Pancreas (tissue), 10 donors: ENCODE measurements around the gene KREMEN1. TPM values are rescaled to one million over a fixed set of nuclear protein-coding genes. Genes with fewer than 3 reads are reported as not detected.

ENCODE experiments used
- ATAC-seq, 4 donors: fragments of 200-7000 bp; cut with Tn5 transposase; one replicate each; pipeline versions ENCODE4 v1.8.0 to v1.9.1; 2020; ENCODE audit warnings: mild to moderate bottlenecking in 4 of 4, moderate library complexity in 4 of 4
- DNase-seq, 6 donors: peaks; one replicate each; pipeline ENCODE4 v3.0.0-alpha.2; 2020
- FAIRE-seq: peaks from 2 replicates; lab custom pipeline; 2012; peaks lifted over from hg19 to GRCh38; lab: Jason Lieb, UNC
- H3K27ac ChIP-seq, 4 donors: fragments of 200-600 bp; sonication (generic); 1 replicate in 3 of 4; 2 replicates in 1 of 4; pipeline versions ENCODE4 v1.5.0 to v1.8.0; 2020
- H3K27me3 ChIP-seq, 4 donors: fragments of 200-600 bp; one replicate each; pipeline ENCODE4 v1.8.0; 2021
- H3K36me3 ChIP-seq, 3 donors: fragments of 200-600 bp; sonication (generic) in 1 of 3; one replicate each; pipeline versions ENCODE4 v1.5.0 to v1.8.0; 2020 to 2021
- H3K4me1 ChIP-seq, 3 donors: fragments of 200-600 bp; one replicate each; pipeline ENCODE4 v1.8.0; 2021
- H3K4me3 ChIP-seq, 4 donors: fragments of 200-600 bp; sonication (generic) in 2 of 4; one replicate each; pipeline versions ENCODE4 v1.5.0 to v1.8.0; 2020 to 2021
- H3K9me3 ChIP-seq, 4 donors: fragments of 200-600 bp; one replicate each; pipeline ENCODE4 v1.8.0; 2021
- CTCF ChIP-seq, 4 donors: fragments of 200-600 bp; sonication (generic) in 3 of 4; IDR thresholded peaks; one replicate each; pipeline versions ENCODE4 v1.5.0 to v1.8.0; 2021; ENCODE audit warnings: antibody characterized with exemption in 4 of 4
- WGBS, 2 donors: extraction: QIAGEN DNeasy Blood & Tissue Kit; methylation state at CpG; one replicate each; pipeline ENCODE4 v1.1.7; 2013; 5-methylcytosine and 5-hydroxymethylcytosine counted together
- intact Hi-C, 3 donors: fragments of 100-400 bp; cut with DNase I; formaldehyde crosslinking; loops; one replicate each; pipeline versions ENCODE4 v1.11.1 to v1.14.2; 2022
- polyA plus RNA-seq, 2 donors: library from polyadenylated mRNA; stranded (reverse); fragments of 200-250 nt; gene quantifications; one replicate each; pipeline ENCODE4 v1.2.3, GENCODE V29; 2013
- total RNA-seq, 6 donors: library from RNA; stranded (reverse); fragmentation: NEBNext Ultra II Directional in 4 of 6; extraction: Animal tissue kit (Norgen Biotek cat#: 25700) in 4 of 6; gene quantifications; one replicate each; pipeline versions ENCODE4 v1.2.1 to v1.2.4, GENCODE V29; 2021 to 2023
- donor health status: healthy with polysubstance abuse.
- donor health status: DM: no; HTN: no; CAD: no; lungs with moderate emphysema.
- donor health status: DM: no; HTN: no; CAD: no.
- donor health status: control.
- donor health status: control.
- donor health status: Bipolar disorder and iron deficiency.
- donor health status: DM: yes; HTN: yes; CAD: no.
- donor health status: DM: no; HTN: no; CAD: no.
- donor health status: DM: no; HTN: no; CAD: no.
- donor health status: DM: yes; HTN: yes; CAD: no.

The KREMEN1 gene
- total and polyA plus RNA-seq, 8 donors, result 3.3 to 8.7 (median 4.5) TPM

GRCh38 chr22:29125443-29125778 lies 52.6 kb downstream of the KREMEN1 start:
- FAIRE-seq, result no peak
- no peaks in the 10 kb centered on the region for H3K27me3 ChIP-seq
- DNase-seq, result no peak
- H3K27ac ChIP-seq, result no peak overlapping the region
- no peak for ATAC-seq
- no peaks in the 10 kb centered on the region for H3K9me3 ChIP-seq
- H3K36me3 ChIP-seq, result no peaks in the 10 kb centered on the region
- TF ChIP-seq CTCF (IDR thresholded peaks at IDR 0.05), result no peak
- WGBS, 2 donors, result 68 to 77% methylated on average over 2 of the region's 2 CpGs
- H3K4me3 ChIP-seq, result no peak overlapping the region
- intact Hi-C loops, result no loop called here
- H3K4me1 ChIP-seq, result peaks cover 0 to 7% (median 0%) of the 10 kb centered on the region in 3 donors

- Histone ChIP-seq H3K27ac (no peak overlapping the region), H3K36me3 (no peaks in the 10 kb centered on the region), H3K27me3 (no peaks in the 10 kb centered on the region), H3K4me3 (no peak overlapping the region), H3K9me3 (no peaks in the 10 kb centered on the region), H3K4me1 (peaks cover 0 to 7% (median 0%) of the 10 kb centered on the region in 3 donors)
- intact Hi-C loops, result no loop called here
- ATAC-seq (no peak), FAIRE-seq (no peak), DNase-seq (no peak)
- TF ChIP-seq CTCF (IDR thresholded peaks at IDR 0.05), result no peak
- WGBS, 2 donors, result 90 to 92% methylated on average over 5 of the region's 5 CpGs
Measured at GRCh38 chr22:29125844-29126243, 53.0 kb downstream of the KREMEN1 start.

- intact Hi-C loops, result no loop called here
- DNase-seq (no peak), FAIRE-seq (no peak), ATAC-seq (peak in 3 of 4 donors; percentile 61 to 76 (median 70))
- TF ChIP-seq CTCF (IDR thresholded peaks at IDR 0.05), result no peak
- Histone ChIP-seq H3K27me3 (no peaks in the 10 kb centered on the region), H3K4me1 (peaks cover 0 to 7% (median 0%) of the 10 kb centered on the region in 3 donors), H3K36me3 (no peaks in the 10 kb centered on the region), H3K9me3 (no peaks in the 10 kb centered on the region), H3K4me3 (no peak overlapping the region), H3K27ac (no peak overlapping the region)
- WGBS, 2 donors, result 7 to 10% methylated on average over 2 of the region's 2 CpGs
Measured at GRCh38 chr22:29126670-29127395, 54.0 kb downstream of the KREMEN1 start.

GRCh38 chr22:29128891-29129807 lies 56.3 kb downstream of the KREMEN1 start:
- TF ChIP-seq CTCF (IDR thresholded peaks at IDR 0.05), result no peak
- DNase-seq, result no peak
- Histone ChIP-seq H3K4me3 (no peak overlapping the region), H3K4me1 (peaks cover 0 to 7% (median 0%) of the 10 kb centered on the region in 3 donors), H3K27ac (no peak overlapping the region), H3K27me3 (no peaks in the 10 kb centered on the region), H3K36me3 (no peaks in the 10 kb centered on the region), H3K9me3 (no peaks in the 10 kb centered on the region)
- intact Hi-C loops, result no loop called here
- peak in 3 of 4 donors; percentile 35 to 72 (median 65) for ATAC-seq
- FAIRE-seq, result no peak
- WGBS, 2 donors, result 74 to 75% methylated on average over 13 of the region's 13 CpGs
